ENCODE measurements around the gene PALMD. TPM values are rescaled to one million over a fixed set of nuclear protein-coding genes. Genes with fewer than 3 reads are reported as not detected.

The PALMD gene
- polyA plus RNA-seq, 1 of the 3 experiments (the other 2 are of a cell fraction): 1.8 TPM

GRCh38 chr1:99685516-99686180 lies 39.7 kb downstream of the PALMD start:
- no peak for TF ChIP-seq MEF2A (IDR thresholded peaks at IDR 0.05; ENCODE audit: borderline replicate concordance, low read depth)
- TF ChIP-seq SMC3 (IDR thresholded peaks at IDR 0.05; ENCODE audit: low read depth, low read length): peak; percentile 67
- peak; percentile 75 for TF ChIP-seq CTCF (IDR thresholded peaks at IDR 0.05)
- 0 out of 2 replicates have a peak, but pooled peaks have one; percentile 40 for TF ChIP-seq NFIC (IDR thresholded peaks at IDR 0.05; ENCODE audit: borderline replicate concordance)
- 0 out of 2 replicates have a peak, but pooled peaks have one; percentile 15 for TF ChIP-seq MXI1 (IDR thresholded peaks at IDR 0.05; ENCODE audit: low read depth, low read length)
- no peak for TF ChIP-seq RXRA (IDR thresholded peaks at IDR 0.05; ENCODE audit: borderline replicate concordance, low read depth)
- peak; percentile 68 for TF ChIP-seq RAD21 (IDR thresholded peaks at IDR 0.05; ENCODE audit: low read length)
- TF ChIP-seq, protein P1, sequence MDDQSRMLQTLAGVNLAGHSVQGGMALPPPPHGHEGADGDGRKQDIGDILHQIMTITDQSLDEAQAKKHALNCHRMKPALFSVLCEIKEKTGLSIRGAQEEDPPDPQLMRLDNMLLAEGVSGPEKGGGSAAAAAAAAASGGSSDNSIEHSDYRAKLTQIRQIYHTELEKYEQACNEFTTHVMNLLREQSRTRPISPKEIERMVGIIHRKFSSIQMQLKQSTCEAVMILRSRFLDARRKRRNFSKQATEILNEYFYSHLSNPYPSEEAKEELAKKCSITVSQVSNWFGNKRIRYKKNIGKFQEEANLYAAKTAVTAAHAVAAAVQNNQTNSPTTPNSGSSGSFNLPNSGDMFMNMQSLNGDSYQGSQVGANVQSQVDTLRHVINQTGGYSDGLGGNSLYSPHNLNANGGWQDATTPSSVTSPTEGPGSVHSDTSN (IDR thresholded peaks at IDR 0.05): 0 out of 2 replicates have a peak, but pooled peaks have one; percentile 14
- peak; percentile 4; the same call in 1 of the 2 replicates for TF ChIP-seq TCF12 (IDR thresholded peaks at IDR 0.05)
- TF ChIP-seq TEAD4 (IDR thresholded peaks at IDR 0.05; ENCODE audit: borderline replicate concordance, insufficient read depth): no peak
- TF ChIP-seq MAX (IDR thresholded peaks at IDR 0.05; ENCODE audit: low read depth): 0 out of 2 replicates have a peak, but pooled peaks have one; percentile 14
- no peaks in the 10 kb centered on the region for H3K9me3 ChIP-seq
- no peaks in the 10 kb centered on the region for H3K9me2 ChIP-seq
- WGBS (ENCODE audit: low lambda C conversion rate): 63% methylated on average over 2 of the region's 6 CpGs
- POLR2A ChIA-PET: no interaction called here
- H3K27ac ChIP-seq (ENCODE audit: low read depth in 2 of 2, low read length in 1 of 2): peak overlapping the region in 1 of 2 experiments; percentile 45; a peak in 2 of 4 replicates
- no peak overlapping the region for H3K9ac ChIP-seq
- peak; percentile 44 for DNase-seq
- peaks cover 5% of the 10 kb centered on the region in 2 experiments for H3K4me1 ChIP-seq (ENCODE audit: control insufficient read depth in 1 of 2, insufficient read depth in 2 of 2, low read depth in 1 of 2, low read length in 1 of 2)
- no peaks in the 10 kb centered on the region for H3K27me3 ChIP-seq (ENCODE audit: insufficient read depth)
- no peak overlapping the region for H3K4me3 ChIP-seq (ENCODE audit: low read depth in 2 of 2, low read length in 1 of 2)
- H3K4me2 ChIP-seq: no peak overlapping the region
- CTCF ChIA-PET: interaction anchor here (0.6 to 2.2 kb wide), 38 partner anchors 8 to 1624 kb away, joined by 3 to 22 read pairs (median 3); partner anchors contain the start of genes PALMD and PLPPR4
- H3F3A ChIP-seq (replicated peaks; ENCODE audit: insufficient read depth): peaks cover 2% of the 10 kb centered on the region
- no peak overlapping the region for H2AFZ ChIP-seq (ENCODE audit: low read depth)
- no peaks in the 10 kb centered on the region for H4K20me1 ChIP-seq (ENCODE audit: insufficient read depth)
- H3K36me3 ChIP-seq (replicated peaks in 1 of 2; ENCODE audit: control insufficient read depth in 1 of 2, insufficient read depth in 2 of 2, low read length in 1 of 2): peaks cover 0 to 44% of the 10 kb centered on the region in 2 experiments
- no peaks in the 10 kb centered on the region for H3K79me2 ChIP-seq (ENCODE audit: insufficient read depth)

DNA sequence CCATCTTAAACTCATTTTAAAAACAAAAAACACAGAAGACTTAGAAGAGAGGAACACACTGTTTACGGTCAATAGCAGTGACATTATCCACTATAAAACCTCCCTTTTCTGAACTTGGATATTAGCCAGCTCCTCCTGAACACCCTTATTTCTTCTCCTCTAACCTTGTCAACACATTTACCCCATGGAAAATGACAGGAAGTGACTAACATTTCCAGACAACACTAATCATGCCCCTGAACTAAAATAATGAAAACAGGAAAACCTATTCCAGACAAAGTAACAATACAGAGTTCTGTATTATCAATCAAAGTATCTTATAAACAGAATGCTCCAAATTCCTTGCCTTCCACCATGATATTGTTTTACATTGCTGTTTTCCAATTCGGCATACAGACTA lies 45.3 kb downstream of the PALMD start:
- 84% methylated on average over 2 of the region's 2 CpGs for WGBS (ENCODE audit: low lambda C conversion rate)
- Histone ChIP-seq H3K79me2 (ENCODE audit: insufficient read depth) (no peaks in the 10 kb centered on the region), H2AFZ (ENCODE audit: low read depth) (no peak overlapping the region), H3K4me3 (ENCODE audit: low read depth in 2 of 2, low read length in 1 of 2) (no peak overlapping the region), H3K4me2 (no peak overlapping the region), H3F3A (replicated peaks; ENCODE audit: insufficient read depth) (peaks cover 4% of the 10 kb centered on the region), H3K4me1 (ENCODE audit: control insufficient read depth in 1 of 2, insufficient read depth in 2 of 2, low read depth in 1 of 2, low read length in 1 of 2) (no peaks in the 10 kb centered on the region; a peak in 2 of 4 replicates), H3K9me3 (no peaks in the 10 kb centered on the region), H3K9me2 (no peaks in the 10 kb centered on the region), H3K9ac (no peak overlapping the region), H4K20me1 (ENCODE audit: insufficient read depth) (no peaks in the 10 kb centered on the region), H3K27me3 (ENCODE audit: insufficient read depth) (no peaks in the 10 kb centered on the region), H3K27ac (ENCODE audit: low read depth in 2 of 2, low read length in 1 of 2) (no peak overlapping the region), H3K36me3 (replicated peaks in 1 of 2; ENCODE audit: control insufficient read depth in 1 of 2, insufficient read depth in 2 of 2, low read length in 1 of 2) (peaks cover 0 to 48% of the 10 kb centered on the region in 2 experiments)
- ChIA-PET POLR2A (no interaction called here), CTCF (interaction anchor here (1.0 to 1.8 kb wide), 2 partner anchors 16 to 164 kb away, joined by 3 to 6 read pairs; no protein-coding TSS in a partner anchor)
- no peak for DNase-seq
- TF ChIP-seq, protein P1 (IDR thresholded peaks at IDR 0.05): peak; percentile 30; the same call in 1 of the 2 replicates
- no peak for TF ChIP-seq YY1 (IDR thresholded peaks at IDR 0.05; ENCODE audit: low read depth)
- peak; percentile 37 for TF ChIP-seq TCF12 (IDR thresholded peaks at IDR 0.05)
